Right lung (tissue), 10 donors: Measurements from ENCODE around the gene RNF187. TPM values are rescaled to one million over a fixed set of nuclear protein-coding genes. Genes with fewer than 3 reads are reported as not detected.

Experiments used
- DNase-seq, 2 donors: peaks; one replicate each; pipeline ENCODE4 v3.0.0-alpha.2; 2013
- long read RNA-seq, 8 donors: transcript quantifications; one replicate each; lab custom pipeline, GENCODE V29; 2026
- polyA plus RNA-seq, 5 donors: library from polyadenylated mRNA; unstranded; fragments of 120-200 nt; gene quantifications; one replicate each; pipeline versions ENCODE4 v1.2.1 to v1.2.3, GENCODE V29; 2013; ENCODE audit warnings: inconsistent platforms in 1 of 5, low replicate concordance in 1 of 5; ENCODE audit not compliant: insufficient read length in 5 of 5, insufficient read depth in 1 of 5

RNF187 gene
- polyA plus RNA-seq = 10 to 100 TPM; 57.0 to 91.0 (median 67.7) TPM
- long read RNA-seq, donor 1, transcript RNF187-201 (4 exons, 3,017 nt) = major isoform, 58 of 74 reads
- long read RNA-seq, donor 1, partial matches to known transcripts = 5 of 74 reads
- long read RNA-seq, donor 1, other reads (novel, unspliced or antisense) = 11 of 74 reads
- long read RNA-seq, donor 2, transcript RNF187-201 (4 exons, 3,017 nt) = major isoform, 43 of 62 reads
- long read RNA-seq, donor 2, partial matches to known transcripts = 9 of 62 reads
- long read RNA-seq, donor 2, other reads (novel, unspliced or antisense) = 10 of 62 reads
- long read RNA-seq, donor 3, transcript RNF187-201 (4 exons, 3,017 nt) = major isoform, 27 of 32 reads
- long read RNA-seq, donor 3, partial matches to known transcripts = 0 of 32 reads
- long read RNA-seq, donor 3, other reads (novel, unspliced or antisense) = 5 of 32 reads
- long read RNA-seq, donor 4, transcript RNF187-201 (4 exons, 3,017 nt) = major isoform, 15 of 20 reads
- long read RNA-seq, donor 4, partial matches to known transcripts = 0 of 20 reads
- long read RNA-seq, donor 4, other reads (novel, unspliced or antisense) = 5 of 20 reads
- long read RNA-seq, donor 5, transcript RNF187-201 (4 exons, 3,017 nt) = major isoform, 20 of 32 reads
- long read RNA-seq, donor 5, partial matches to known transcripts = 6 of 32 reads
- long read RNA-seq, donor 5, other reads (novel, unspliced or antisense) = 6 of 32 reads
- long read RNA-seq, donor 6, transcript RNF187-201 (4 exons, 3,017 nt) = major isoform, 46 of 70 reads
- long read RNA-seq, donor 6, partial matches to known transcripts = 16 of 70 reads
- long read RNA-seq, donor 6, other reads (novel, unspliced or antisense) = 8 of 70 reads
- long read RNA-seq, donor 7, transcript RNF187-201 (4 exons, 3,017 nt) = major isoform, 36 of 41 reads
- long read RNA-seq, donor 7, partial matches to known transcripts = 5 of 41 reads
- long read RNA-seq, donor 7, other reads (novel, unspliced or antisense) = 0 of 41 reads
- long read RNA-seq, donor 8, transcript RNF187-201 (4 exons, 3,017 nt) = major isoform, 12 of 12 reads
- long read RNA-seq, donor 8, partial matches to known transcripts = 0 of 12 reads
- long read RNA-seq, donor 8, other reads (novel, unspliced or antisense) = 0 of 12 reads

- peak in 1 of 2 donors; percentile 21 for DNase-seq
Measured at GRCh38 chr1:228487336-228488124, at the start of gene RNF187. RNF187 (plus strand) TSS chr1:228487382.

GRCh38 chr1:228437424-228437962 lies 49.7 kb upstream of the RNF187 start:
- DNase-seq = no peak

GRCh38 chr1:228438266-228438665 lies 48.9 kb upstream of the RNF187 start:
- DNase-seq = no peak

- no peak for DNase-seq
Measured at GRCh38 chr1:228440761-228441500, 46.3 kb upstream of the RNF187 start.

- no peak for DNase-seq
Measured at GRCh38 chr1:228443395-228443794, 43.8 kb upstream of the RNF187 start.

GRCh38 chr1:228445490-228445842 lies 41.7 kb upstream of the RNF187 start:
- no peak for DNase-seq

- no peak for DNase-seq
Measured at GRCh38 chr1:228445843-228446650, 41.1 kb upstream of the RNF187 start.

GRCh38 chr1:228446852-228447251 lies 40.3 kb upstream of the RNF187 start:
- no peak for DNase-seq

GRCh38 chr1:228448372-228448771 lies 38.8 kb upstream of the RNF187 start:
- no peak for DNase-seq

- no peak for DNase-seq
Measured at GRCh38 chr1:228450200-228450599, 37.0 kb upstream of the RNF187 start.

- no peak for DNase-seq
Measured at GRCh38 chr1:228452194-228453021, 34.8 kb upstream of the RNF187 start.

- DNase-seq = no peak
Measured at GRCh38 chr1:228453022-228453560, 34.1 kb upstream of the RNF187 start.

- DNase-seq = no peak
Measured at GRCh38 chr1:228453614-228454013, 33.6 kb upstream of the RNF187 start.

GRCh38 chr1:228454238-228454637 lies 32.9 kb upstream of the RNF187 start:
- no peak for DNase-seq

GRCh38 chr1:228455715-228456114 lies 31.5 kb upstream of the RNF187 start:
- DNase-seq = no peak

- DNase-seq = no peak
Measured at GRCh38 chr1:228456252-228457016, 30.7 kb upstream of the RNF187 start.

GRCh38 chr1:228457017-228457395 lies 30.2 kb upstream of the RNF187 start:
- no peak for DNase-seq
